GOT3 (cell line): Measurements from ENCODE around the gene EPHB3.
"Not testable (repeated sequence)": the region's sequence is repeated elsewhere in the genome, so short reads cannot be mapped to it uniquely, and the experiment has no call there.

Experiments used
- DNase-seq: peaks from one replicate; lab custom pipeline; 2025; ENCODE audit warnings: mixed read lengths; lab: John Stamatoyannopoulos, UW

EPHB3 gene

DNA sequence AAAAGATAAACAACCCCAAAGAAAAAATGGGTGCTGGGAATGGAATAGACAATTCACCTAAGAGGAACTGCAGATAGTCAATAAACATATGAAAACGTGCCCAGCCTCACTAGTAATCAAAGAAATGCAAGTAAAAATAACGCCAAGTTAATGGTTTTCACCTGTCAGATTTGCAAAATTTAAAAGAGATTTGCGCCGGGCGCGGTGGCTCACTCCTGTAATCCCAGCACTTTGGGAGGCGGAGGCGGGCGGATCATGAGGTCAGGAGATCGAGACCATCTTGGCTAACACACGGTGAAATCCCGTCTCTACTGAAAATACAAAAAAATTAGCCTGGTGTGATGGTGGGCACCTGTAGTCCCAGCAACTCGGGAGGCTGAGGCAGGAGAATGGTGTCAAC, 60.6 kb downstream of the EPHB3 start:
- DNase-seq: not testable (repeated sequence)

DNA sequence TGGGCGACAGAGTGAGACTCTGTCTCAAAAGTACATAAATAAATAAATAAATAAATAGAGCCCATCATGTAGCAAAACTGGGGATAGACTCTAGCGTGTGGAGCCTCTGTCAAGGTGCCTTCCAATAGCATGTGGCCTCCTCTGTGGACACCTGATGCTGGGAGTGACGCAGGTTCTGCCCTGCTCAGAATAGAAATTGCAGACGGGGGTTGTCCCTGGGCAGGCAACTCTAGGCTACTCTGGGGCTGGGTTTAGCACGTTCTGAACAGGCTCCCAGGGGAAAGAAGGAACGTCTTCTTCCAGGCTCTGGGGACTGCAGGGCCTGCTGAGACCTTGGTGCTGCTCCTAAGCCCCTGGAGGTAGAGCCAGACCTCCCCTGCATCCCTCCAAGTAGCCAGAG, 65.3 kb downstream of the EPHB3 start:
- no peak for DNase-seq

DNA sequence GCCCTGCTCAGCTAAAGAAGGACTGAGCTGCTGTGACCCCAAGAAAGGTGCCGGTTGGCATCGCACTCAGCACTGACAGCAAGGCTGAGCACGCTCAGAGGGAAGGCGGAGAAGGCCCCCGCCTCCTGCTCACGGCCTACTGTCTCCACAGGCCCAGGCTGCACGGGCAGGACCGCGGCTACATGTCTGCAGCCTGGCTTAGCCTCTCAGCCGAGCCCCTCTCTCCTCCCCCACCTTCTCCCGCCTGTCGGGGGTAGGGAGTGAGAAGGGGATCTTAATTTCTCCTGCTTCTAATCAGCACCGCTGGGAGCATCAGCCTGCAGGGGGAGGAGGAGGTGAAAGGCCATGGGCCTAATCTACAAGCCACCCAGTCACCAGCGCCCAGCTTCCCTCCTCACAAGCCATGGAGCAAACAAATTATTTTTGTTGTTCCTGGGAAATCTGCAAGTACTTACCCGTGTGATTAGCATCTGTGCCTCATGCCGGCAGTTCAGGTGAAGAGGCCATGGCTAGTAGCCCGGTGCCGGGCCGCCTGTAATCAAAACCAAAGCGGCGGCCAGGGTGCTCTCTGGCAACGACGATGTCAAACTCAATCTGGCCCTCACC, 68.1 kb downstream of the EPHB3 start:
- DNase-seq: no peak

DNA sequence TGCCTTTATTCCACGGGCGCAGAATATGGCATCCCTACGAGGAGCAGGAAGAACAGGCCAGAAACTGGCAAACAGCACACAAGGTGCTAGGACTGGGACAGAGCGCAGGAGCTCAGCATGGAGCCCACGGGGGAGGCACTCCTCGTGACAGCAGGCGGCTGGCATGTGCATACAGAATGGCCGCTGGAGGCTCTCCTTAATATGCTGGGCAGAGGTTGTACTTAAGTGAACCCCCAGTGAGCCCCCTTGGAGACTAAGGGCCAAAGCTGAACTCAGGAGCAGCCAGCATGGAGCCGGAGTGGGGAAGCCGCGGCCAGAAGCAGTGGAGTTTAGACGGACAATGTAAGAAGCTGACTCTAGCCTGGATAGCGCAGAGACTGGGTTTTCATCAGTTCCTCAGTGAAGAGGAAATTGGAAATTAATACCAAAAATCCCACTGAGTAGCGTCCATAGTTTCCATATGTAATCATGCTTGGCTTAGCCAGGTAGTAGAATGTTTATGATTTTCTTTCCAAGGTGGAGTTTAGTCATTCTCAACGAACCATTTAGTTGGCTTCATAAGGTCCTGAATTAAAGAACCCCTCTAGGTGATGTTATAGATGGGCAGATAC, 69.4 kb downstream of the EPHB3 start:
- no peak for DNase-seq

DNA sequence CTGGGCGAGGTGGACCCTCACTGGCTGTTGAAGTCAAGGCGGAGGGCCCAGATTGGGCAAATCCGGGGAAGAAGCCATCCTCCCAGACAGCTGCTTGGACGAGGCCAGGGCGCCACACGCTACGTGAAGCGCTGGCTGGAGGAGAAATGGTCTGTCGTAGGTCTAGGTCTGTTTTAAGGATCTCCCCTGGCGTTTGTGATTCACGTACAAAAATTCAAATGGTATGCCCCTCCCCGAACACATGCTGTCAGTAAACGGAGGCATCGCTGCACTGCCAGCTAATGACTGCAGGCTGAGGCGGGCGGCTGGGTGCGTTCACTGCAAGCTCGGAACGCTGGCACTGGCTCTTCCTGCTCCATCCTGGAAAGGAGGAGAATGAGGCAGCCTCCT, 69.9 kb downstream of the EPHB3 start:
- no peak for DNase-seq
